IMR-90 (cell line): Measurements from ENCODE around the gene NUP107. TPM values are rescaled to one million over a fixed set of nuclear protein-coding genes. Genes with fewer than 3 reads are reported as not detected.

Experiments
- ATAC-seq: fragments of 200-7000 bp; cut with Tn5 transposase; 2 replicates; pipeline ENCODE4 v1.9.1; 2020; ENCODE audit warnings: low read depth, mild to moderate bottlenecking, moderate library complexity
- BruUV-seq: library from RNA; stranded (reverse); fragments of 400-500 nt; replicated peaks from 2 replicates; lab custom pipeline; 2021; lab: Mats Ljungman, UMichigan
- CTCF ChIA-PET: fragments of 300-600 bp; formaldehyde crosslinking; extraction: SDS; loops from one replicate; lab custom pipeline; 2021; ENCODE audit warnings: antibody characterized with exemption; lab: Yijun Ruan, JAX
- POLR2A ChIA-PET: fragments of 300-600 bp; sonication (Branson Sonifier 250); formaldehyde crosslinking; loops from one replicate; lab custom pipeline; 2022; ENCODE audit warnings: antibody characterized with exemption; ENCODE audit not compliant: unreplicated experiment; lab: Charles Lee
- DNase-seq: peaks from one replicate; pipeline ENCODE4 v3.0.0; 2013
- H2AFZ ChIP-seq: replicated peaks from 2 replicates; pipeline ENCODE3; 2013; ENCODE audit warnings: low read length, mild to moderate bottlenecking; ENCODE audit not compliant: poor library complexity
- H2AK5ac ChIP-seq: 2 replicates; pipeline ENCODE4 v1.6.1; 2013; ENCODE audit warnings: low read depth, low read length, inconsistent platforms
- H2AK9ac ChIP-seq: replicated peaks from 2 replicates; pipeline ENCODE3; 2013; ENCODE audit warnings: mild to moderate bottlenecking, low read depth, low read length, moderate library complexity; ENCODE audit not compliant: poor library complexity
- H2BK120ac ChIP-seq: 2 replicates; pipeline ENCODE4 v1.6.1; 2013; ENCODE audit warnings: low read depth, low read length, inconsistent platforms
- H2BK15ac ChIP-seq: 3 replicates; pipeline ENCODE4 v1.6.1; 2013; ENCODE audit warnings: low read depth, low read length, inconsistent platforms
- H2BK20ac ChIP-seq: 2 replicates; pipeline ENCODE4 v1.6.1; 2013; ENCODE audit warnings: low read depth, mild to moderate bottlenecking, inconsistent platforms, low read length, moderate library complexity
- H2BK5ac ChIP-seq: 2 replicates; pipeline ENCODE4 v1.6.1; 2013; ENCODE audit warnings: mild to moderate bottlenecking, low read depth, low read length, inconsistent platforms; ENCODE audit not compliant: poor library complexity, severe bottlenecking
- H3K14ac ChIP-seq: replicated peaks from 2 replicates; pipeline ENCODE4 v1.6.1; 2013; ENCODE audit warnings: low read depth, low read length, inconsistent platforms
- H3K18ac ChIP-seq: 2 replicates; pipeline ENCODE4 v1.6.1; 2013; ENCODE audit warnings: low read depth, low read length, control low read depth
- H3K23ac ChIP-seq: 2 replicates; pipeline ENCODE4 v1.6.1; 2013; ENCODE audit warnings: low read depth, low read length, inconsistent platforms
- H3K27ac ChIP-seq: 2 replicates; pipeline ENCODE4 v1.5.1; 2013; ENCODE audit warnings: mild to moderate bottlenecking, control low read depth, low read length; ENCODE audit not compliant: insufficient read depth
- H3K27me3 ChIP-seq: 2 replicates; pipeline ENCODE4 v1.6.1; 2013; ENCODE audit warnings: low read length; ENCODE audit not compliant: control insufficient read depth, insufficient read depth
- H3K36me3 ChIP-seq: 2 replicates; pipeline ENCODE4 v1.6.1; 2013; ENCODE audit warnings: low read length, mixed read lengths; ENCODE audit not compliant: control insufficient read depth, insufficient read depth
- H3K4ac ChIP-seq: 2 replicates; pipeline ENCODE4 v1.6.1; 2013; ENCODE audit warnings: low read depth, low read length, inconsistent platforms
- H3K4me1 ChIP-seq: 2 replicates; pipeline ENCODE4 v1.6.1; 2013; ENCODE audit warnings: low read length, mixed read lengths; ENCODE audit not compliant: control insufficient read depth, insufficient read depth
- H3K4me2 ChIP-seq: 2 replicates; pipeline ENCODE4 v1.6.1; 2013; ENCODE audit warnings: low read depth, mild to moderate bottlenecking, control low read depth, low read length, moderate library complexity
- H3K4me3 ChIP-seq: 2 replicates; pipeline ENCODE4 v1.5.1; 2013; ENCODE audit warnings: low read depth, mild to moderate bottlenecking, control low read depth, low read length, moderate library complexity; ENCODE audit not compliant: insufficient read depth
- H3K56ac ChIP-seq: 2 replicates; pipeline ENCODE4 v1.6.1; 2013; ENCODE audit warnings: low read length, inconsistent platforms; ENCODE audit not compliant: insufficient read depth; ENCODE audit errors: extremely low read depth
- H3K79me1 ChIP-seq, 2 experiments: 2 replicates each; pipeline ENCODE4 v1.6.1; 2013; ENCODE audit warnings: low read length in 2 of 2, inconsistent platforms in 1 of 2, low read depth in 1 of 2
- H3K9ac ChIP-seq: 2 replicates; pipeline ENCODE4 v1.6.1; 2013; ENCODE audit warnings: low read depth, low read length, control low read depth
- H3K9me1 ChIP-seq: 2 replicates; pipeline ENCODE4 v1.6.1; 2013; ENCODE audit warnings: low read length, inconsistent platforms; ENCODE audit not compliant: insufficient read depth
- H3K9me3 ChIP-seq: 2 replicates; pipeline ENCODE4 v1.6.1; 2013; ENCODE audit warnings: low read length; ENCODE audit not compliant: control insufficient read depth, insufficient read depth
- H4K20me1 ChIP-seq: 2 replicates; pipeline ENCODE4 v1.6.1; 2013; ENCODE audit warnings: low read length, inconsistent platforms; ENCODE audit not compliant: insufficient read depth
- H4K5ac ChIP-seq: 2 replicates; pipeline ENCODE4 v1.6.1; 2013; ENCODE audit warnings: mild to moderate bottlenecking, low read depth, low read length, control low read depth
- H4K8ac ChIP-seq, 2 experiments: 2 replicates each; pipeline ENCODE4 v1.6.1; 2013; ENCODE audit warnings: low read depth in 2 of 2, low read length in 2 of 2, control low read depth in 1 of 2, inconsistent platforms in 1 of 2
- H4K91ac ChIP-seq: 2 replicates; pipeline ENCODE4 v1.6.1; 2013; ENCODE audit warnings: low read depth, low read length, inconsistent platforms; ENCODE audit not compliant: insufficient read depth
- BHLHE40 ChIP-seq: fragments of 150-350 bp; IDR thresholded peaks from 2 replicates; pipeline ENCODE4 v1.6.1; 2016; ENCODE audit warnings: mild to moderate bottlenecking, low read depth, low read length
- CEBPB ChIP-seq: IDR thresholded peaks from 2 replicates; pipeline ENCODE4 v1.6.1; 2012; ENCODE audit warnings: low read depth, low read length, improper control_type of control experiment
- CHD1 ChIP-seq: IDR thresholded peaks from 2 replicates; pipeline ENCODE4 v1.6.1; 2012; ENCODE audit warnings: low read depth, low read length, improper control_type of control experiment
- CTCF ChIP-seq: conservative IDR thresholded peaks from 2 replicates; pipeline ENCODE4 v1.5.1; 2012; ENCODE audit warnings: mild to moderate bottlenecking, low read depth, low read length, improper control_type of control experiment
- FOS ChIP-seq: fragments of 150-350 bp; IDR thresholded peaks from 2 replicates; pipeline ENCODE4 v1.6.1; 2016; ENCODE audit warnings: low read depth, low read length
- MAFK ChIP-seq: IDR thresholded peaks from 2 replicates; pipeline ENCODE4 v1.6.1; 2012; ENCODE audit warnings: low read depth, low read length, improper control_type of control experiment
- MAZ ChIP-seq: IDR thresholded peaks from 2 replicates; pipeline ENCODE4 v1.6.1; 2012; ENCODE audit warnings: low read depth, mild to moderate bottlenecking, low read length, improper control_type of control experiment, moderate library complexity, borderline replicate concordance
- MXI1 ChIP-seq: IDR thresholded peaks from 2 replicates; pipeline ENCODE4 v1.6.1; 2012; ENCODE audit warnings: low read depth, mild to moderate bottlenecking, low read length, moderate library complexity, borderline replicate concordance
- NFE2L2 ChIP-seq: fragments of 150-350 bp; IDR thresholded peaks from 2 replicates; pipeline ENCODE4 v1.6.1; 2016; ENCODE audit warnings: low read depth, mild to moderate bottlenecking, low read length
- POLR2A ChIP-seq: IDR thresholded peaks from 2 replicates; pipeline ENCODE4 v1.6.1; 2012; ENCODE audit warnings: mild to moderate bottlenecking, low read depth, low read length
- RAD21 ChIP-seq: IDR thresholded peaks from 2 replicates; pipeline ENCODE4 v1.6.1; 2012; ENCODE audit warnings: low read length, improper control_type of control experiment
- RCOR1 ChIP-seq: IDR thresholded peaks from 2 replicates; pipeline ENCODE4 v1.6.1; 2012; ENCODE audit warnings: mild to moderate bottlenecking, low read length, improper control_type of control experiment; ENCODE audit not compliant: insufficient replicate concordance
- RFX5 ChIP-seq: IDR thresholded peaks from 2 replicates; pipeline ENCODE4 v1.8.0; 2012; ENCODE audit warnings: low read depth, mild to moderate bottlenecking, low read length, moderate library complexity
- SMC3 ChIP-seq: fragments of 150-350 bp; IDR thresholded peaks from 2 replicates; pipeline ENCODE4 v1.6.1; 2016; ENCODE audit warnings: low read depth, mild to moderate bottlenecking, antibody characterized with exemption, low read length, moderate library complexity
- WGBS, 2 experiments: methylation state at CpG; one replicate each; pipeline versions ENCODE4 v1.1.5 to v1.1.7; 2013; ENCODE audit warnings: missing lambda C conversion rate in 2 of 2; ENCODE audit not compliant: insufficient read length in 1 of 2; ENCODE audit errors: extremely low coverage in 2 of 2; 5-methylcytosine and 5-hydroxymethylcytosine counted together
- dilution Hi-C: fragments of 300-500 bp; cut with HindIII; formaldehyde crosslinking; loops from one replicate; pipeline ENCODE4 v1.14.3; 2018; ENCODE audit warnings: low sequenced_read_pairs; ENCODE audit not compliant: unreplicated experiment
- in situ Hi-C: fragments of 300-500 bp; cut with MboI; formaldehyde crosslinking; loops from 3 replicates; pipeline ENCODE4 v1.14.3; 2019; ENCODE audit warnings: low sequenced_read_pairs, inconsistent platforms, mixed read lengths
- intact Hi-C: fragments of 100-400 bp; cut with micrococcal nuclease; formaldehyde crosslinking; loops from 2 replicates; pipeline ENCODE4 v1.10.0; 2022
- polyA plus RNA-seq, 3 experiments: library from polyadenylated mRNA; depleted of rRNA; stranded (reverse); fragments of >200 nt; gene quantifications; 2 replicates each; pipeline ENCODE4 v1.2.3, GENCODE V29; 2012; ENCODE audit warnings: low replicate concordance in 1 of 3
- total RNA-seq: library from RNA; depleted of rRNA; stranded (reverse); fragments of >200 nt; gene quantifications from 2 replicates; pipeline ENCODE4 v1.2.3, GENCODE V29; 2012
- TF ChIP-seq, protein P1 (sequence below): fragments of 150-350 bp; IDR thresholded peaks from 2 replicates; pipeline ENCODE4 v1.6.1; 2017; ENCODE audit warnings: mild to moderate bottlenecking, antibody characterized with exemption, low read length, low read depth
- TF ChIP-seq, protein P2 (sequence below): fragments of 150-350 bp; IDR thresholded peaks from 2 replicates; pipeline ENCODE4 v1.6.1; 2016; ENCODE audit warnings: low read depth, mild to moderate bottlenecking, low read length, moderate library complexity, borderline replicate concordance

Gene NUP107
- total and polyA plus RNA-seq, 2 of the 4 experiments (the other 2 are of a cell fraction): 34.5 to 69.7 TPM

DNA sequence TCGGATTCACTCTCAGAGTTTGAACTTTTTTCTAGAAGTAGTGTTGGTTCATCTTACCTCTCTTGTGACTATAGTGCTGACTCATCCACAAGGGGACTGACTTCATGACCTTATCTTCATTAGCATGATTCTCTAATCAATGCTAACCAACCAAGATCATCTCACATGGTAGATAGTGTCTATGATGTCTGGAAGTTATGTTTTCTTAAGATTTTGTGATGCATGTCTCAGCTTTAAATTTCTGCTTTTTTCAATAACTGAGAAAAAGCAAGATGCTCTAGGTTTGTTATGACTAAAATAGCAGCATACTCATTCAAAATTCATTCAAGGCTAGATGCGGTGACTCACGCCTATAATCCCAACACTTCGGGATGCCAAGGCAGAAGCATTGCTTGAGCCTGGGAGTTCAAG lies 46.9 kb downstream of the NUP107 start:
- Histone ChIP-seq H3K23ac (no peak overlapping the region), H3K9ac (no peak overlapping the region), H4K8ac (no peak overlapping the region), H3K56ac (no peak overlapping the region), H4K5ac (no peak overlapping the region), H3K4me1 (no peaks in the 10 kb centered on the region; the same call in 1 of the 2 replicates), H2AFZ (no peak overlapping the region), H2BK15ac (no peak overlapping the region), H2BK120ac (no peak overlapping the region), H3K14ac (0 out of 2 replicates have a peak overlapping the region, but pooled peaks have one; percentile 33), H4K91ac (no peak overlapping the region), H3K4ac (no peak overlapping the region), H2BK20ac (no peak overlapping the region), H2AK5ac (no peak overlapping the region), H2AK9ac (no peak overlapping the region), H3K27ac (no peak overlapping the region), H3K36me3 (peaks cover 17% of the 10 kb centered on the region), H2BK5ac (peak overlapping the region; percentile 90), H3K4me2 (peak overlapping the region; percentile 42; the same call in 1 of the 2 replicates), H3K9me1 (no peaks in the 10 kb centered on the region), H3K18ac (no peak overlapping the region; the same call in 1 of the 2 replicates), H3K4me3 (no peak overlapping the region), H4K20me1 (peaks cover 8% of the 10 kb centered on the region; the same call in 1 of the 2 replicates), H3K9me3 (no peaks in the 10 kb centered on the region), H3K27me3 (no peaks in the 10 kb centered on the region), H3K79me1 (no peaks in the 10 kb centered on the region)
- peak; percentile 79 for TF ChIP-seq FOS
- TF ChIP-seq, protein P1, sequence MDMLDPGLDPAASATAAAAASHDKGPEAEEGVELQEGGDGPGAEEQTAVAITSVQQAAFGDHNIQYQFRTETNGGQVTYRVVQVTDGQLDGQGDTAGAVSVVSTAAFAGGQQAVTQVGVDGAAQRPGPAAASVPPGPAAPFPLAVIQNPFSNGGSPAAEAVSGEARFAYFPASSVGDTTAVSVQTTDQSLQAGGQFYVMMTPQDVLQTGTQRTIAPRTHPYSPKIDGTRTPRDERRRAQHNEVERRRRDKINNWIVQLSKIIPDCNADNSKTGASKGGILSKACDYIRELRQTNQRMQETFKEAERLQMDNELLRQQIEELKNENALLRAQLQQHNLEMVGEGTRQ: no peak
- TF ChIP-seq CTCF: no peak
- peak; percentile 30; the same call in 1 of the 2 replicates for TF ChIP-seq CEBPB
- TF ChIP-seq BHLHE40: 0 out of 2 replicates have a peak, but pooled peaks have one; percentile 8
- TF ChIP-seq MAZ: no peak
- no peak for TF ChIP-seq POLR2A
- peak; percentile 90 for TF ChIP-seq NFE2L2
- TF ChIP-seq, protein P2, sequence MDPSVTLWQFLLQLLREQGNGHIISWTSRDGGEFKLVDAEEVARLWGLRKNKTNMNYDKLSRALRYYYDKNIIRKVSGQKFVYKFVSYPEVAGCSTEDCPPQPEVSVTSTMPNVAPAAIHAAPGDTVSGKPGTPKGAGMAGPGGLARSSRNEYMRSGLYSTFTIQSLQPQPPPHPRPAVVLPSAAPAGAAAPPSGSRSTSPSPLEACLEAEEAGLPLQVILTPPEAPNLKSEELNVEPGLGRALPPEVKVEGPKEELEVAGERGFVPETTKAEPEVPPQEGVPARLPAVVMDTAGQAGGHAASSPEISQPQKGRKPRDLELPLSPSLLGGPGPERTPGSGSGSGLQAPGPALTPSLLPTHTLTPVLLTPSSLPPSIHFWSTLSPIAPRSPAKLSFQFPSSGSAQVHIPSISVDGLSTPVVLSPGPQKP: no peak
- no peak for TF ChIP-seq RAD21
- TF ChIP-seq MAFK: peak; percentile 64
- TF ChIP-seq MXI1: no peak
- TF ChIP-seq CHD1: no peak
- TF ChIP-seq SMC3: no peak
- no peak for TF ChIP-seq RFX5
- TF ChIP-seq RCOR1: no peak
- ChIA-PET CTCF (interaction anchor here (0.6 kb wide), 1 partner anchor 428 kb away, joined by 5 read pairs; no protein-coding TSS in a partner anchor), POLR2A (no interaction called here)
- DNase-seq: peak; percentile 85
- in situ Hi-C loops (no loop called here), dilution Hi-C loops (no loop called here), intact Hi-C loops (loop anchor here (5.0 kb wide), 1 partner anchor 74 kb away; the partner anchor contains the start of gene MDM2)
- ATAC-seq: peak; percentile 93
- no TSS peak for BruUV-seq
- no CpG with 5 or more reads among the region's 4 CpGs for WGBS, 2 experiments
